ENCODE measurements around the gene YEATS4. TPM values are rescaled to one million over a fixed set of nuclear protein-coding genes. Genes with fewer than 3 reads are reported as not detected.

Gene YEATS4
- total and polyA plus RNA-seq, 4 experiments from 2014 or later, result 18.2 to 57.5 (median 32.3) TPM

GRCh38 chr12:69332815-69333358 lies 26.7 kb upstream of the YEATS4 start:
- intact Hi-C loops (cut with micrococcal nuclease), result loop anchor here (10.0 kb wide), 1 partner anchor 142 kb away; the partner anchor contains the start of gene FRS2
- CTCF ChIA-PET (ENCODE audit: partially characterized antibody), result interaction anchor here (2.9 to 7.4 kb wide), 2 partner anchors 25 to 238 kb away, joined by 12 to 82 read pairs; no protein-coding TSS in a partner anchor
- DNase-seq, result no peak
- no peaks in the 10 kb centered on the region for H3K9me3 ChIP-seq (ENCODE audit: control insufficient read depth in 1 of 2, low read length in 2 of 2)
- POLR2A ChIA-PET (ENCODE audit: partially characterized antibody), result interaction anchor here (1.3 to 6.2 kb wide), 3 partner anchors 22 to 81 kb away, joined by 3 to 73 read pairs (median 4); partner anchors contain the start of gene YEATS4
- Mint-ChIP-seq H3K4me1 (peaks cover 36 to 63% (median 50%) of the 10 kb centered on the region in 4 donors), H3K36me3 (peaks cover 0 to 12% of the 10 kb centered on the region in 2 donors), H3K9me3 (no peaks in the 10 kb centered on the region), H3K27me3 (no peaks in the 10 kb centered on the region), H3K27ac (peak overlapping the region; percentile 68 to 96 (median 88)), H3K4me3 (peak overlapping the region in 7 of 8 donors; percentile 61 to 96 (median 75))
- no peak overlapping the region for H3K4me3 ChIP-seq (ENCODE audit: low read length in 2 of 2)
- no peaks in the 10 kb centered on the region for H3K36me3 ChIP-seq (ENCODE audit: insufficient read depth, low read length)
- peaks cover 60% of the 10 kb centered on the region for H3K4me1 ChIP-seq (ENCODE audit: insufficient read depth, low read length)
- H3K27me3 ChIP-seq (ENCODE audit: insufficient read depth, low read length), result no peaks in the 10 kb centered on the region
- H3K27ac ChIP-seq (ENCODE audit: low read depth, low read length), result peak overlapping the region; percentile 72

- peak in 4 of 5 donors; percentile 20 to 42 (median 28) for DNase-seq
- H3K4me3 ChIP-seq (ENCODE audit: low read length in 2 of 2), result no peak overlapping the region
- no peaks in the 10 kb centered on the region for H3K9me3 ChIP-seq (ENCODE audit: control insufficient read depth in 1 of 2, low read length in 2 of 2)
- H3K36me3 ChIP-seq (ENCODE audit: insufficient read depth, low read length), result no peaks in the 10 kb centered on the region
- Mint-ChIP-seq H3K9me3 (no peaks in the 10 kb centered on the region), H3K36me3 (peaks cover 0 to 12% of the 10 kb centered on the region in 2 donors), H3K4me3 (peak overlapping the region in 7 of 8 donors; percentile 43 to 69 (median 62)), H3K4me1 (peaks cover 31 to 57% (median 42%) of the 10 kb centered on the region in 4 donors), H3K27me3 (no peaks in the 10 kb centered on the region), H3K27ac (peak overlapping the region; percentile 32 to 86 (median 62))
- intact Hi-C loops (cut with micrococcal nuclease), result loop anchor here (10.0 kb wide), 1 partner anchor 141 kb away; the partner anchor contains the start of gene FRS2
- POLR2A ChIA-PET (ENCODE audit: partially characterized antibody), result interaction anchor here (0.6 to 6.2 kb wide), 2 partner anchors 11 to 24 kb away, joined by 3 to 73 read pairs; partner anchors contain the start of gene YEATS4
- H3K27me3 ChIP-seq (ENCODE audit: insufficient read depth, low read length), result no peaks in the 10 kb centered on the region
- peaks cover 50% of the 10 kb centered on the region for H3K4me1 ChIP-seq (ENCODE audit: insufficient read depth, low read length)
- CTCF ChIA-PET (ENCODE audit: partially characterized antibody), result interaction anchor here (1.7 to 7.4 kb wide), 2 partner anchors 18 to 23 kb away, joined by 4 to 82 read pairs; no protein-coding TSS in a partner anchor
- peak overlapping the region; percentile 14 for H3K27ac ChIP-seq (ENCODE audit: low read depth, low read length)
Observed at GRCh38 chr12:69334158-69334557, 25.4 kb upstream of the YEATS4 start.

- intact Hi-C loops (cut with micrococcal nuclease), result loop anchor here (10.0 kb wide), 1 partner anchor 137 kb away; the partner anchor contains the start of gene FRS2
- no peak overlapping the region for H3K27ac ChIP-seq (ENCODE audit: low read depth, low read length)
Observed at GRCh38 chr12:69337311-69338090, 22.0 kb upstream of the YEATS4 start.

GRCh38 chr12:69338120-69338859 lies 21.3 kb upstream of the YEATS4 start:
- Mint-ChIP-seq H3K27ac (no peak overlapping the region), H3K27me3 (peaks cover 3 to 5% of the 10 kb centered on the region in 2 donors), H3K4me3 (no peak overlapping the region), H3K9me3 (no peaks in the 10 kb centered on the region), H3K4me1 (peaks cover 13 to 16% (median 15%) of the 10 kb centered on the region in 4 donors), H3K36me3 (no peaks in the 10 kb centered on the region)
- Histone ChIP-seq H3K4me1 (ENCODE audit: insufficient read depth, low read length) (peaks cover 18% of the 10 kb centered on the region), H3K36me3 (ENCODE audit: insufficient read depth, low read length) (no peaks in the 10 kb centered on the region), H3K4me3 (ENCODE audit: low read length in 2 of 2) (no peak overlapping the region), H3K27me3 (ENCODE audit: insufficient read depth, low read length) (no peaks in the 10 kb centered on the region), H3K27ac (ENCODE audit: low read depth, low read length) (no peak overlapping the region), H3K9me3 (ENCODE audit: control insufficient read depth in 1 of 2, low read length in 2 of 2) (no peaks in the 10 kb centered on the region)
- intact Hi-C loops (cut with micrococcal nuclease), result loop anchor here (10.0 kb wide), 1 partner anchor 137 kb away; the partner anchor contains the start of gene FRS2
- no peak for DNase-seq
- ChIA-PET POLR2A (ENCODE audit: partially characterized antibody) (interaction anchor here (2.0 kb wide), 1 partner anchor 8 kb away, joined by 7 read pairs; no protein-coding TSS in a partner anchor), CTCF (ENCODE audit: partially characterized antibody) (interaction anchor here (1.0 kb wide), 3 partner anchors 8 to 20 kb away, joined by 3 to 5 read pairs (median 4); no protein-coding TSS in a partner anchor)

More at GRCh38 chr12:69337311-69338090, 22.0 kb upstream of the YEATS4 start:
- H3K36me3 ChIP-seq (ENCODE audit: insufficient read depth, low read length), result no peaks in the 10 kb centered on the region
- H3K27me3 ChIP-seq (ENCODE audit: insufficient read depth, low read length), result no peaks in the 10 kb centered on the region
- peaks cover 18 to 23% (median 22%) of the 10 kb centered on the region in 4 donors for H3K4me1 Mint-ChIP-seq
- no peaks in the 10 kb centered on the region for H3K36me3 Mint-ChIP-seq
- H3K9me3 ChIP-seq (ENCODE audit: control insufficient read depth in 1 of 2, low read length in 2 of 2), result no peaks in the 10 kb centered on the region
- ChIA-PET CTCF (ENCODE audit: partially characterized antibody) (interaction anchor here (1.0 kb wide), 3 partner anchors 20 to 233 kb away, joined by 3 to 5 read pairs (median 4); no protein-coding TSS in a partner anchor), POLR2A (ENCODE audit: partially characterized antibody) (interaction anchor here (2.0 kb wide), 1 partner anchor 7 kb away, joined by 7 read pairs; no protein-coding TSS in a partner anchor)
- no peak overlapping the region for H3K4me3 ChIP-seq (ENCODE audit: low read length in 2 of 2)
- DNase-seq, result no peak
- H3K4me3 Mint-ChIP-seq, result no peak overlapping the region
- peaks cover 2% of the 10 kb centered on the region in 2 donors for H3K27me3 Mint-ChIP-seq
- H3K4me1 ChIP-seq (ENCODE audit: insufficient read depth, low read length), result peaks cover 26% of the 10 kb centered on the region
- H3K9me3 Mint-ChIP-seq, result no peaks in the 10 kb centered on the region
- no peak overlapping the region for H3K27ac Mint-ChIP-seq

GRCh38 chr12:69338936-69339335 lies 20.6 kb upstream of the YEATS4 start:
- no peak for DNase-seq
- Mint-ChIP-seq H3K9me3 (no peaks in the 10 kb centered on the region), H3K27ac (no peak overlapping the region), H3K4me3 (no peak overlapping the region), H3K4me1 (peaks cover 12 to 14% (median 13%) of the 10 kb centered on the region in 4 donors), H3K36me3 (no peaks in the 10 kb centered on the region), H3K27me3 (peaks cover 4 to 5% of the 10 kb centered on the region in 2 donors)
- Histone ChIP-seq H3K27me3 (ENCODE audit: insufficient read depth, low read length) (no peaks in the 10 kb centered on the region), H3K4me1 (ENCODE audit: insufficient read depth, low read length) (peaks cover 14% of the 10 kb centered on the region), H3K9me3 (ENCODE audit: control insufficient read depth in 1 of 2, low read length in 2 of 2) (no peaks in the 10 kb centered on the region), H3K36me3 (ENCODE audit: insufficient read depth, low read length) (no peaks in the 10 kb centered on the region), H3K27ac (ENCODE audit: low read depth, low read length) (no peak overlapping the region), H3K4me3 (ENCODE audit: low read length in 2 of 2) (no peak overlapping the region)
- CTCF ChIA-PET (ENCODE audit: partially characterized antibody), result interaction anchor here (0.6 to 1.0 kb wide), 2 partner anchors 9 to 23 kb away, joined by 3 read pairs; no protein-coding TSS in a partner anchor
- intact Hi-C loops (cut with micrococcal nuclease), result loop anchor here (10.0 kb wide), 1 partner anchor 136 kb away; the partner anchor contains the start of gene FRS2
- POLR2A ChIA-PET (ENCODE audit: partially characterized antibody), result interaction anchor here (2.0 kb wide), 1 partner anchor 9 kb away, joined by 7 read pairs; no protein-coding TSS in a partner anchor

- Histone ChIP-seq H3K9me3 (ENCODE audit: control insufficient read depth in 1 of 2, low read length in 2 of 2) (no peaks in the 10 kb centered on the region), H3K4me3 (ENCODE audit: low read length in 2 of 2) (no peak overlapping the region), H3K27me3 (ENCODE audit: insufficient read depth, low read length) (no peaks in the 10 kb centered on the region), H3K27ac (ENCODE audit: low read depth, low read length) (no peak overlapping the region), H3K36me3 (ENCODE audit: insufficient read depth, low read length) (no peaks in the 10 kb centered on the region), H3K4me1 (ENCODE audit: insufficient read depth, low read length) (peaks cover 3% of the 10 kb centered on the region)
- H3K36me3 Mint-ChIP-seq, result no peaks in the 10 kb centered on the region
- intact Hi-C loops (cut with micrococcal nuclease), result loop anchor here (10.0 kb wide), 1 partner anchor 135 kb away; the partner anchor contains the start of gene FRS2
- H3K9me3 Mint-ChIP-seq, result no peaks in the 10 kb centered on the region
- peak overlapping the region in 1 of 8 donors; percentile 52 for H3K4me3 Mint-ChIP-seq
- H3K27ac Mint-ChIP-seq, result peak overlapping the region in 2 of 7 donors; percentile 1 to 54
- H3K4me1 Mint-ChIP-seq, result peaks cover 2 to 4% (median 3%) of the 10 kb centered on the region in 4 donors
- ChIA-PET POLR2A (ENCODE audit: partially characterized antibody) (no interaction called here), CTCF (ENCODE audit: partially characterized antibody) (no interaction called here)
- H3K27me3 Mint-ChIP-seq, result peaks cover 4 to 5% of the 10 kb centered on the region in 2 donors
- DNase-seq, result no peak
Observed at GRCh38 chr12:69339999-69340398, 19.5 kb upstream of the YEATS4 start.

Measured in CD4-positive, alpha-beta memory T cell (primary cell).